Measurements from ENCODE around the gene OR2F1. TPM values are rescaled to one million over a fixed set of nuclear protein-coding genes. Genes with fewer than 3 reads are reported as not detected.

Gene OR2F1
- total RNA-seq, 2 donors from 2014 or later, result not detected

DNA sequence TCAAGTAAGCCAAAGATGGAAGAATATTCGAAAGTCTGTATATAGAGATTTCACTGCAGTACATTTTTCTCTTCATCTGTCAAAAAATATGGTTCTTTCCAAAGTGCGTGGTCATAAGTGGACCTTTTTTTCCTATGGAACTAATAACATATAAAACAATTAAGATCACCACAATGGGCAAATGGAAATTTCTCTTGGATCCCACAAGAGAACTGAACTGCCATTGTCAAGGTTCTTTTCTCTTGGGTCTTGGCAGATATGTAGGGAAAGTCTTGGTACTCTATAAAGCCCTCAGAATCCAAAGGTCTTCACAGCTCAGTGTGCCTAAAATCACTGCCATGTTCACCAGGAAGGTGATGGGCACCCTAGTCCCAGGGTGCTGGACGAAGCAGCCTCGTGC, 45.4 kb downstream of the OR2F1 start, which contains the start of gene OR6B1:
TSS of gene OR6B1 (plus strand) at position 301 of the 400 bp plus-strand sequence. CDS start 3,677 bp downstream, outside the sequence.
- Histone ChIP-seq H3K36me3 (no peaks in the 10 kb centered on the region), H3K4me3 (no peak within 1 kb of the TSS), H3K9me3 (no peaks in the 10 kb centered on the region), H3K27me3 (replicated peaks; ENCODE audit: insufficient read depth) (no peaks in the 10 kb centered on the region), H3K27ac (no peak within 1 kb of the TSS), H3K4me1 (replicated peaks) (no peaks in the 10 kb centered on the region)
- intact Hi-C loops (cut with DNase I), result no loop called here
- no peak for DNase-seq (ENCODE audit: low spot score)
- WGBS, result 92% methylated on average over 4 of the region's 4 CpGs
- TF ChIP-seq POLR2A (IDR thresholded peaks at IDR 0.05), result no peak
- TF ChIP-seq, protein P1, sequence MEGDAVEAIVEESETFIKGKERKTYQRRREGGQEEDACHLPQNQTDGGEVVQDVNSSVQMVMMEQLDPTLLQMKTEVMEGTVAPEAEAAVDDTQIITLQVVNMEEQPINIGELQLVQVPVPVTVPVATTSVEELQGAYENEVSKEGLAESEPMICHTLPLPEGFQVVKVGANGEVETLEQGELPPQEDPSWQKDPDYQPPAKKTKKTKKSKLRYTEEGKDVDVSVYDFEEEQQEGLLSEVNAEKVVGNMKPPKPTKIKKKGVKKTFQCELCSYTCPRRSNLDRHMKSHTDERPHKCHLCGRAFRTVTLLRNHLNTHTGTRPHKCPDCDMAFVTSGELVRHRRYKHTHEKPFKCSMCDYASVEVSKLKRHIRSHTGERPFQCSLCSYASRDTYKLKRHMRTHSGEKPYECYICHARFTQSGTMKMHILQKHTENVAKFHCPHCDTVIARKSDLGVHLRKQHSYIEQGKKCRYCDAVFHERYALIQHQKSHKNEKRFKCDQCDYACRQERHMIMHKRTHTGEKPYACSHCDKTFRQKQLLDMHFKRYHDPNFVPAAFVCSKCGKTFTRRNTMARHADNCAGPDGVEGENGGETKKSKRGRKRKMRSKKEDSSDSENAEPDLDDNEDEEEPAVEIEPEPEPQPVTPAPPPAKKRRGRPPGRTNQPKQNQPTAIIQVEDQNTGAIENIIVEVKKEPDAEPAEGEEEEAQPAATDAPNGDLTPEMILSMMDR (IDR thresholded peaks at IDR 0.05), result no peak
- no peak for TF ChIP-seq POLR2AphosphoS5 (IDR thresholded peaks at IDR 0.05)

DNA sequence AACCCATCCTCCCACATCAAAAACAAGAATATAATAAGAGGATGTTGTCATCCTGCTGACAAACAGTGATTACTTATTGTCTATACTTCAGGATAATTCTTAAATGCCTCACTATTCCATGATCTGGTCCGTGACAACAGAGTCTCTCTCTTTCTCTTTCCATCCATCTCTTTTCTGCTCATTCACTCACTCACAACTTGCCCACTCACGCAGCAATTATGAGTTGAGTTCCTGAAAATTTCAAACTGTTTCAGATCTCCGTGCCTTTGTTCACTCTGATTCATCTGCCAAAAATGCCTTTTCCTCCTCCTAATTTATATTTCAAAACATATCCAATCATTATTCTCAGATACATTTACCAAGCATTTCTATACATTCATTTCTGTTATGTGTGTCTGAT, 46.9 kb downstream of the OR2F1 start:
- 74% methylated on average over 3 of the region's 3 CpGs for WGBS

DNA sequence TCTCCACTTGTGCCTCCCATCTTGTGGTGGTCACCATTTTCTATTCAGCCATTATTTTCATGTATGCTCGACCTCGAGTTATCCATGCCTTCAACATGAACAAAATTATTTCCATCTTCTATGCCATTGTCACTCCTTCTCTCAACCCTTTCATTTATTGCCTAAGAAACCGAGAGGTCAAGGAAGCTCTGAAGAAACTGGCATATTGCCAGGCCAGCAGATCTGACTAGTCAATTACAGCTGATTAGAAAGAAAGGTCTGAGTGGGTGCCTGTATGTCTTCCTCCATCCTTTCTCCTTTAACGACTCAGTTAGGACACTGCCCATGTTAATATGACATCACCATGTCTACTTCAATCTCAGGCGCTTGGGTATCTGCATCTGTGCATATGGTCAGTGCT, 50.1 kb downstream of the OR2F1 start:
- Histone ChIP-seq H3K4me1 (replicated peaks) (no peaks in the 10 kb centered on the region), H3K27me3 (replicated peaks; ENCODE audit: insufficient read depth) (no peaks in the 10 kb centered on the region), H3K36me3 (no peaks in the 10 kb centered on the region), H3K9me3 (no peaks in the 10 kb centered on the region), H3K27ac (no peak overlapping the region), H3K4me3 (no peak overlapping the region)
- intact Hi-C loops (cut with DNase I), result no loop called here
- WGBS, result 86% methylated on average over 5 of the region's 5 CpGs
- DNase-seq (ENCODE audit: low spot score), result no peak
- no peak for TF ChIP-seq POLR2A (IDR thresholded peaks at IDR 0.05)
- TF ChIP-seq, protein P1 (IDR thresholded peaks at IDR 0.05), result no peak
- no peak for TF ChIP-seq POLR2AphosphoS5 (IDR thresholded peaks at IDR 0.05)

More for the DNA sequence above, 46.9 kb downstream of the OR2F1 start:
- no peaks in the 10 kb centered on the region for H3K27me3 ChIP-seq (replicated peaks; ENCODE audit: insufficient read depth)
- intact Hi-C loops (cut with DNase I), result no loop called here
- H3K27ac ChIP-seq, result no peak overlapping the region
- H3K4me1 ChIP-seq (replicated peaks), result no peaks in the 10 kb centered on the region
- H3K4me3 ChIP-seq, result no peak overlapping the region
- H3K36me3 ChIP-seq, result no peaks in the 10 kb centered on the region
- no peak for DNase-seq (ENCODE audit: low spot score)
- TF ChIP-seq POLR2A (IDR thresholded peaks at IDR 0.05) (no peak), POLR2AphosphoS5 (IDR thresholded peaks at IDR 0.05) (no peak)
- TF ChIP-seq, protein P1 (IDR thresholded peaks at IDR 0.05), result no peak
- H3K9me3 ChIP-seq, result no peaks in the 10 kb centered on the region

DNA sequence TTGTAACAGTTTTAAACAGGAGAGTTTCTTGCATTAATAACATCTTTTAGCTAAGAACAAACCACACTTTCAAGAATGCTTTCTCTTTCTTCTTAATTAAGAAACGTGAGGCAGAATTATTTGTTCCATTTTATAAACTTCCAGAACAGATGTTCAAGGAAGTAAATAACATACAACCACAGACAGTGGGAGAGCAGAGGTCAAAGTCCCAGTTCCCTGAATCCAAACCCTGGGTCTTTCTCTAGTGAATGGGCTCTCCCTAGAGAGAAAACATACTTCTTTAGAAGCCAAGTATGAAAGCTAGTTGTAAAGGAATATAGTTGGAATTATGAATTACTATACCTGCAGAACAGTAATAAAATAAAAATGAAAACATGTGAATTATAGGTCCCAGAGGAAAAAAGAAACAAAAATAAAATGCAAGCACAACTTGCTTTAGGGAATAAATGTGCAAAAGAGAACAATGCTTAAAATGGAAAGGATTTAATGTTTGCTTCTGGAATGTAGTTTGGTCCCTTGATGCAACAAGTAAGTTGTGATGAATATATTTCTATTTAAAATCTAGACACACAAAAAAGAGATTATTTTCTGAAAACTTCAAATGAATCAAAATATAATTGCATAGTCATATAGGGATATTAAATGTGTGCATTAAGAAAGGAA, 51.5 kb downstream of the OR2F1 start:
- no peak for TF ChIP-seq POLR2A (IDR thresholded peaks at IDR 0.05)
- TF ChIP-seq POLR2AphosphoS5 (IDR thresholded peaks at IDR 0.05), result no peak
- TF ChIP-seq, protein P1 (IDR thresholded peaks at IDR 0.05), result no peak
- DNase-seq (ENCODE audit: low spot score), result no peak
- intact Hi-C loops (cut with DNase I), result no loop called here
- WGBS, result 33% methylated on average over 1 of the region's 1 CpG
- H3K27me3 ChIP-seq (replicated peaks; ENCODE audit: insufficient read depth), result no peaks in the 10 kb centered on the region
- H3K4me1 ChIP-seq (replicated peaks), result no peaks in the 10 kb centered on the region
- H3K9me3 ChIP-seq, result no peaks in the 10 kb centered on the region
- H3K27ac ChIP-seq, result no peak overlapping the region
- H3K36me3 ChIP-seq, result no peaks in the 10 kb centered on the region
- no peak overlapping the region for H3K4me3 ChIP-seq

DNA sequence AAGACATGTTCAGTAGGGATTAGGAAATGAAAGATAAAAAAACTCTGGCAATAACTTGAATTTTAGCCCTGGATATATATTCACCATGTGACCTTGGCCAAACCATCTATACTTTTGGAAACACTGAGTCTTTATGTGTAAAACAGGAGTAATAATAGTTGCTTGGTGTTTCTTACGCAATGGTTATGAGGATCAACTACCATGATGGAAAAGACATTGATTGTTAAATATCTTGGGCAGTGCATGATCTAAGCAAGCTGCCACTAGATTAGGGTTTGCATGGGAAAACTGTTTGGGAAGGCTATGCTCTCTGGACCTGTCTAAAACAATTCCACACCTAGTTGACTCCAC, 52.0 kb downstream of the OR2F1 start:
- intact Hi-C loops (cut with DNase I), result no loop called here
- WGBS, result 100% methylated on average over 1 of the region's 1 CpG
- H3K4me3 ChIP-seq, result no peak overlapping the region
- H3K36me3 ChIP-seq, result no peaks in the 10 kb centered on the region
- no peaks in the 10 kb centered on the region for H3K27me3 ChIP-seq (replicated peaks; ENCODE audit: insufficient read depth)
- TF ChIP-seq, protein P1 (IDR thresholded peaks at IDR 0.05), result no peak
- TF ChIP-seq POLR2A (IDR thresholded peaks at IDR 0.05) (no peak), POLR2AphosphoS5 (IDR thresholded peaks at IDR 0.05) (no peak)
- no peak for DNase-seq (ENCODE audit: low spot score)
- no peaks in the 10 kb centered on the region for H3K9me3 ChIP-seq
- no peaks in the 10 kb centered on the region for H3K4me1 ChIP-seq (replicated peaks)
- no peak overlapping the region for H3K27ac ChIP-seq

Measured in prostate gland (tissue), 2 donors.